ENCODE results near the gene PHC2. TPM values are rescaled to one million over a fixed set of nuclear protein-coding genes. Genes with fewer than 3 reads are reported as not detected.

The PHC2 gene
- total and polyA plus RNA-seq, 9 of the 15 experiments (the other 6 are each of a cell fraction or from before 2014, with no cell fraction given), result 3.1 to 67.6 (median 34.6) TPM

GRCh38 chr1:33393991-33394390, 36.9 kb downstream of the PHC2 start:
- Histone ChIP-seq H3K27me3 (ENCODE audit: control insufficient read depth in 2 of 2, insufficient read depth in 2 of 2, low read length in 2 of 2) (peaks cover 0 to 9% of the 10 kb centered on the region in 2 experiments; a peak in 2 of 5 replicates), H4K20me1 (replicated peaks; ENCODE audit: control insufficient read depth, insufficient read depth, low read length) (no peaks in the 10 kb centered on the region), H3K4me1 (replicated peaks in 1 of 2; ENCODE audit: control insufficient read depth in 2 of 2, insufficient read depth in 2 of 2, low read length in 2 of 2) (peaks cover 5 to 25% of the 10 kb centered on the region in 2 experiments; a peak in 4 of 5 replicates), H3K9ac (ENCODE audit: insufficient read depth in 1 of 2, low read depth in 2 of 2, low read length in 2 of 2) (no peak overlapping the region), H3K79me2 (ENCODE audit: control insufficient read depth, insufficient read depth, low read length) (no peaks in the 10 kb centered on the region), H3K9me3 (replicated peaks; ENCODE audit: control insufficient read depth, insufficient read depth, low read depth, low read length) (no peaks in the 10 kb centered on the region), H3K9me1 (ENCODE audit: control insufficient read depth, insufficient read depth, low read length) (no peaks in the 10 kb centered on the region), H3K36me3 (ENCODE audit: control insufficient read depth, insufficient read depth, low read length) (no peaks in the 10 kb centered on the region), H2AFZ (ENCODE audit: low read depth, low read length) (no peak overlapping the region), H3K4me3 (no peak overlapping the region), H3K4me2 (ENCODE audit: insufficient read depth, low read length) (no peak overlapping the region), H3K27ac (ENCODE audit: extremely low read depth, low read depth, low read length) (no peak overlapping the region)
- no TSS peak for BruUV-seq (replicated peaks)
- no peak for DNase-seq (ENCODE audit: extremely low read depth in 1 of 4, low spot score in 3 of 4)
- intact Hi-C loops (cut with micrococcal nuclease), result no loop called here
- in situ Hi-C loops (cut with MboI), result no loop called here
- FAIRE-seq, result no peak
- ATAC-seq, result no peak
- CTCF ChIA-PET (ENCODE audit: low intra/inter-chr PET ratio), result no interaction called here
- no peak for TF ChIP-seq CREB1 (IDR thresholded peaks at IDR 0.05)
- TF ChIP-seq CREB1 (CRISPR knock-in tag; IDR thresholded peaks at IDR 0.05), result no peak
- TF ChIP-seq PBX2 (CRISPR knock-in tag; IDR thresholded peaks at IDR 0.05; ENCODE audit: low read depth), result no peak
- no peak for TF ChIP-seq PBX2 (tag; conservative IDR thresholded peaks at IDR 0.05; ENCODE audit: low read depth)
- no peak for TF ChIP-seq CSDE1 (IDR thresholded peaks at IDR 0.05)
- no peak for TF ChIP-seq KDM1A (IDR thresholded peaks at IDR 0.05)
- no peak for TF ChIP-seq POLR2G (IDR thresholded peaks at IDR 0.05; ENCODE audit: low read depth, low read length)
- TF ChIP-seq TRIM24 (IDR thresholded peaks at IDR 0.05), result no peak
- no peak for TF ChIP-seq SNRNP70 (optimal IDR thresholded peaks at IDR 0.05; ENCODE audit: low read depth, low read length)
- TF ChIP-seq ZNF232 (CRISPR knock-in tag; IDR thresholded peaks at IDR 0.05), result no peak
- no peak for TF ChIP-seq NONO (IDR thresholded peaks at IDR 0.05; ENCODE audit: low read depth in 2 of 2, low read length in 1 of 2)
- TF ChIP-seq ARID1B (IDR thresholded peaks at IDR 0.05), result no peak
- no peak for TF ChIP-seq RBM25 (IDR thresholded peaks at IDR 0.05; ENCODE audit: low read depth, low read length, severe bottlenecking)
- no peak for TF ChIP-seq HES1 (IDR thresholded peaks at IDR 0.05; ENCODE audit: low read depth)
- no peak for TF ChIP-seq HDAC1 (IDR thresholded peaks at IDR 0.05)
- TF ChIP-seq NR2C1 (IDR thresholded peaks at IDR 0.05), result no peak
- no peak for TF ChIP-seq NR2C1 (tag; IDR thresholded peaks at IDR 0.05)
- TF ChIP-seq DEAF1 (CRISPR knock-in tag; IDR thresholded peaks at IDR 0.05), result no peak
- no peak for TF ChIP-seq LCOR (CRISPR knock-in tag; IDR thresholded peaks at IDR 0.05)
- no peak for TF ChIP-seq TCF15 (CRISPR knock-in tag; IDR thresholded peaks at IDR 0.05)
- POLR2A ChIA-PET, result no interaction called here

All from K562 (cell line).